ENCODE data around the gene MYO5B.

DNA sequence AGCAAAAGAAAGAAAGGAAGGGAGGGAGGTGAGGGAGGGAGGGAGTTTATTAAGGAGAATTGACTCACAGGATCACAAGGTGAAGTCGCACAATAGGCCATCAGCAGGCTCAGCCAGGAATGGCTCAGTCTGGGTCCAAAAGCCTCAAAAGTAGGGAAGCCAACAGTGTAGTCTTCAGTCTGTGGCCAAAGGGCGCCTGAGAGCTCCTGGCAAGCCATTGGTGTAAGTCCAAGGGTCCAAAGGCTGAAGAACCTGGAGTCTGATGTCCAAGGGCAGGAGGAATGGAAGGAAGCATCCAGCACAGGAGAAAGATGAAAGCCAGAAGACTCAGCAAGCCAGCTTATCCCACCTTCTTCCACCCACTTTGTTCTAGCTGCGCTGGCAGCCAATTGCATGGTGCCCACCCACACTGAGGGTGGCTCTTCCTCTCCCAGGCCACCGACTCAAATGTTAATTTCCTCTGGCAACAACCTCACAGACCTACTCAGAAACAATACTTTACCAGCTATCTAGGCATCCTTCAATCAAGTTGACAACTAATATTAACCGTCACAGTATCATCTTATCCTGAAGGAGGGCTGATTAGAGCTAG lies 375.8 kb downstream of the MYO5B start:
- TF ChIP-seq, protein P1, sequence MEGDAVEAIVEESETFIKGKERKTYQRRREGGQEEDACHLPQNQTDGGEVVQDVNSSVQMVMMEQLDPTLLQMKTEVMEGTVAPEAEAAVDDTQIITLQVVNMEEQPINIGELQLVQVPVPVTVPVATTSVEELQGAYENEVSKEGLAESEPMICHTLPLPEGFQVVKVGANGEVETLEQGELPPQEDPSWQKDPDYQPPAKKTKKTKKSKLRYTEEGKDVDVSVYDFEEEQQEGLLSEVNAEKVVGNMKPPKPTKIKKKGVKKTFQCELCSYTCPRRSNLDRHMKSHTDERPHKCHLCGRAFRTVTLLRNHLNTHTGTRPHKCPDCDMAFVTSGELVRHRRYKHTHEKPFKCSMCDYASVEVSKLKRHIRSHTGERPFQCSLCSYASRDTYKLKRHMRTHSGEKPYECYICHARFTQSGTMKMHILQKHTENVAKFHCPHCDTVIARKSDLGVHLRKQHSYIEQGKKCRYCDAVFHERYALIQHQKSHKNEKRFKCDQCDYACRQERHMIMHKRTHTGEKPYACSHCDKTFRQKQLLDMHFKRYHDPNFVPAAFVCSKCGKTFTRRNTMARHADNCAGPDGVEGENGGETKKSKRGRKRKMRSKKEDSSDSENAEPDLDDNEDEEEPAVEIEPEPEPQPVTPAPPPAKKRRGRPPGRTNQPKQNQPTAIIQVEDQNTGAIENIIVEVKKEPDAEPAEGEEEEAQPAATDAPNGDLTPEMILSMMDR (conservative IDR thresholded peaks at IDR 0.05) = no peak
- TF ChIP-seq ZFX (IDR thresholded peaks at IDR 0.05) = no peak
